Stimulated activated CD4-positive, alpha-beta T cell treated with anti-CD3 and anti-CD28 coated beads, Interleukin-15, amount 100 ng/mL, for 48 hours (primary cell): ENCODE measurements around the gene LRRC73.
"Not testable (repeated sequence)": the region's sequence is repeated elsewhere in the genome, so short reads cannot be mapped to it uniquely, and the experiment has no call there.

Experiments
- DNase-seq, 2 donors: peaks; one replicate each; pipeline ENCODE4 v3.0.0-alpha.2; 2020; ENCODE audit warnings: low read depth in 2 of 2

Gene LRRC73

GRCh38 chr6:43510827-43511163 lies 649 bp upstream of the LRRC73 start:
- DNase-seq, result no peak

DNA sequence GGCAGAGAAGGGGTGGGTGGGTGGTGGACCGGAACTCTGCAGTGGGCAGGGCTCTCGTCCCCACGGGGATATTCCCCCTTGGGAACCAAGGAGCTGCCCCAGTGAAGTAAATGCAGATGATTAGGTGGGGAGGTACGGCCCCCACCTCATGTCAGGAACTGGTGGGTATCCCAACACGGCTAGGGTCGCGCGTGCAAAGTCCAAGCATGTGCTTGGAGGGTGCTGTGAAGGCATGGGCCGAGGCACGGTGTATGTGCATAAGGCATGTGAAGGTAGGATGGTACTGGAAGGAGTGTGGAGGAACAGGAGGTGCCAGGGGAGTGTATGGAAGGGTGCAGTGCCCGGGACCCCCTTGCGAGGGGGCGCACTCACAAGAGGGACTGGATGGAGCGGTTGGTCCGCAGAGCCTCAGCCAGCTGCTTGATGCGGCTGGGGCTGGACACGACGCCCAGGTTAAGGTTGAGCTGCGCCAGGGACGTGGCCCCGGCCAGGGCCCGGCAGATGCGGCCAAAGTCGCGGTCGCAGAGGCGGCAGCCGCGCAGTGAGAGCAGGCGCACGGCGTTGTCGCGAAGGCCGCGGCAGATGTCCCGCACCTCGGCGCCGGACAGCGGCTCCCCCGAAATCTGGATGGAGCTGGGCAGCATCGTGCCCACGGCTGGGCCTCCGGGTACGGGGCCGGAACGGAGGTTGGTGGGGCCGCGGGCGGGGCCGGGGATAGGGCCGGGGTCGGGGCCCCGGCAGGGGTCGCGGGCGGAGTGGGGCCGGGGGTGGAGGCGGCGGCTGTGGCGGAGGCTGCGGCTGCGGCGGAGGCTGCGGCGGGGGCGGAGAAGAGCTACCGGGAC lies 783 bp downstream of the LRRC73 start:
- DNase-seq, result no peak

- no peak for DNase-seq
These were observed 1.5 kb downstream of the LRRC73 start for GRCh38 chr6:43508481-43509141.

DNA sequence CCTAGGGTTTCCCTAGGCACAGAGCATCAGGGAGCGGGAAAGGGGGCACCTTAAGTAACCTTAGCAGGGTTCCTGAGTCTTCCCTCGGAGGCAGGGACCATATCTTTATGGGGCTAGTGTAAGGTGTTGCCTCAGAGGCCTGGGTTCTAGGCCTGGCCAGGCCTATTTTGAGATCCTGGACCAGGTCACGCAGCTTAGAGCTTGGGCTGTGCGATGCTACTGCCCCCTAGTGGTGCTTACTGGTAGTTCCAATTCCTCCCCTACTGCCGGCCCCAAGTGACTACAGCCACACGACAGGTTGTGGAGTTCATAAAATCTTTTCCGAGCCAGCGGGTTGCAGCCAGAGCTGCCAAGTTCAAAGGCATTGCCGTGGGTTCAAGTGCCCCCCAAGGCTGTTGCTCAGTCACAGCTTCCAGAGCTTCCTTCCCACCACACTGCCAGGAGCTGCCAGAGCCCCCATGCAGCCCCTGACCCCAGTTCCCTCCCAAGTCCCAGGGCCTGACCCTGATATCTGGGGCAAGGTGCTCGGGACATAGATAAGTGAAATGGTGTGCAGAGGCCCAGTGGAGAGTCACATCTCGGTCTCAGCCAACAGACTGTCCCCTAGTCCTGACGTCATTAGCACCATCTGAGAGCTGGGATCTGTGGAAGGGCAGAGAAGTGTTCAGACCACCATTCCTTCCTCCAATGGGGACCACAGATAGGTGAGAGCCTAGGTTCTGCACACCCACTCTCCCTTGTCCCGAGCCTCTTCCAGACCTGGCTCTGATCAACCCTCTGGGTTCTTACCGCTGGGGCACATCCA lies 3.3 kb downstream of the LRRC73 start:
- peak; percentile 59 to 75 for DNase-seq

GRCh38 chr6:43506171-43506570 lies 4.0 kb downstream of the LRRC73 start:
- DNase-seq, result no peak

DNA sequence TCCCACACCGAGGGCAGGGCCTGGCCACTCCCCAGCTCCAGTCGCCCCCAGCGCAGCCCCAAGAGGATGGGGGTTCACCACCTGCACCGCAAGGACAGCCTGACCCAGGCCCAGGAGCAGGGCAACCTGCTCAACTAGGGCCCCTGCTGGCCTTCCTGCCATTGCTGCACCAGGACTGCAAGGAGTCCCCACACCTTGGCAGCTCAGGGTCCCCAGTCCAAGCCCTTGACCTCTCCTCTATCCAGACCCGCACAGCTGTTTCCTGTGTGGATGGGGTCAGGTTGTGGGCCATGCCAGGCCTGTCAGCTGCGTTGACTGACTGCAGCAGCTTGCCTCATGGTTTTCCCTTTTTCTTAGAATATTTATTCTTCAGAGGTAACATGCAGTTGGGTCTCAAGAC lies 4.4 kb downstream of the LRRC73 start:
- no peak for DNase-seq

GRCh38 chr6:43504756-43505593 lies 5.2 kb downstream of the LRRC73 start:
- no peak for DNase-seq

DNA sequence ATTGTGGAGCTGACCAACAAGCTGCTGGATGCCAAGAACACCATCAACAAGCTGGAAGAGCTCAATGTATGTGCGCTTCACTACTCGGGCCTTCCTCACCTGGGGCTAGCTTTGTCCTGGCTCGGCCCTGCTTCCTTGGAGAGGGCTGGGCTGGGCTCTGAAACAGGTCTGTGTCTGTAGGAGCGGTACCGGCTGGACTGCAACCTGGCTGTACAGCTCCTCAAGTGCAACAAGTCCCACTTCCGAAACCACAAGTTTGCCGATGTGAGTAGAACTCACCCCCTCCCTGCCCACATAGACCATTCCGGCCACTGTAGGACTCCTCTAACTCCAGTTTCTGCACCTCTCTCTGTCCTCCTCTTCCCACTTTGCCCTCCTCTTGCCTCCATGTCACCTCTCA lies 6.7 kb downstream of the LRRC73 start:
- DNase-seq, result no peak

GRCh38 chr6:43502666-43503065 lies 7.5 kb downstream of the LRRC73 start:
- DNase-seq, result no peak

DNA sequence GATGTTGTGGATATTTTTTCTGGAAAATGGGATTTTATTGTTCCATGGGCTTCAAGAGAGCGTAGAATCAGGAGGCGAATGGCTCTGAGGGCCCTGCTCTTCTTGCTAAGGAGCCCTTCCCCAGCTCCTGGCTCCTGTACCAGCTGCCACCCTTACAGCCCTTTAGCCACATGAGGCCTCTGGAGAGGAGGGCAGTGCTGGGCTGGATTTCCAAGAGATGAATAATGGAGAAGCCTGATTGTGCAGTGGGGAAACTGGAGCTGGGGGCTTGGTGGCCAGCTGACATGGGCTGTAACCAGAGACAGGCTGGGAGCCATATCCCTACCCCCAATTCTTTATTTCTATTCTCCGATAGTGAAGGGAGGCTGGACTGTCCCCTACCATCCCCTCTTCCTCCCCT lies 9.2 kb downstream of the LRRC73 start:
- no peak for DNase-seq

DNA sequence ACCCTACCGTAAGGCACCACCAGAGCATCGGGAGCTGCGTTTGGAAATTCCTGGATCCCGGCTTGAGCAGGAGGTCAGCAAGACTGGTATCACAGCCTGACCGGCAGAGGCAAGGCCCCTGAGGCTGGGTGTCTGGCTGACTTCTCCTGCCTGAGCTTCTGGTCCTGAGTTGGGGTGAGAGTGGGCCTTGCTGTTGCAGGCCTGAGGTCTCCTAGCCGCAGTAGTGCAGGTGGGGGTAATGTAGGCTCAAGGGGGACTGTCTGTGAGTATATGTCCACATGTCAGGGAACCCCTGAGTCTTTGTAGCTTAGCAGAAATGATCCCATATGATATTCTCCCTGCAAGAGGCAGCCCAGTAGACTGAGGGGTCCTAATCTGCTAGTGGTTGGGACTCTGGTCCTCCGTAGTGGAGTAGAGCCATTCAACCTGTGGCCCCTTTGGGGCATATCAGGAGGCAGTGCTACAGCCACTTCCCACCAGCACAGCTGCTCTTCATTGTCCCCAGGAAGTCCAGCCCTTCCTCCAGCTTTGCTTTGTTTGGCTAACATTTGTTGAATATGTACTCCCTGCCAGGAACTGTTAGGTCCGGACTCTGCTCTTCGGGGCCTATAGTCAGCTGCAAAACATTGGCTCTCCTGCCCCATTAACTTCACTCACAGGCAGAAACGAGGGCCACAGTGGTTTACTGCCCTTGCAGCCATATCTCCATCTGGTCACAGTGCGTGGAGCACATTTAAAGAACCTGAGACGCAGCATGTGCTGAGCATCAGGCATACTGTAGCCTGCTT lies 10.9 kb downstream of the LRRC73 start:
- DNase-seq, result no peak

- DNase-seq, result not testable (repeated sequence)
These were observed 11.9 kb downstream of the LRRC73 start for GRCh38 chr6:43498291-43498690.

DNA sequence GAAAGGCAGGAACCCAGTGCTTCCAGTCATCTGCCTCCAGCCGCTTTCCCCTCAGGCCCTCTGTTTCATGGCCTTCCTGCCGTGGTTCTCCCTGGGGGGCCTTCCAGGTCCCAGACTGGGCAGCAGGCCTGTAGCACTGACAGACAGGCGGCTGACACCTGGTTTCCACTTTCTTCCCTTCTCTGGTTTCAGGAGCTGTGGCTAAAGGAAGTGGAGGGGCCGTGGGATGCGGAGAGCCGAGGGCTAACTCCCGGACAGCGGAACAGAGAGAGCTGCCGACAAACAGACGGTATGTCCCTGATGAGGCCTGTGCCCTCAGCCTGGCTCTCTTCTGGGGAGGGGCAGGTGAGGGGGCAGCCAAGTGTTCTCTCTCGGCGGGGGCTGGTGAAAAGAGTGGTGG lies 12.5 kb downstream of the LRRC73 start:
- DNase-seq, result no peak

DNA sequence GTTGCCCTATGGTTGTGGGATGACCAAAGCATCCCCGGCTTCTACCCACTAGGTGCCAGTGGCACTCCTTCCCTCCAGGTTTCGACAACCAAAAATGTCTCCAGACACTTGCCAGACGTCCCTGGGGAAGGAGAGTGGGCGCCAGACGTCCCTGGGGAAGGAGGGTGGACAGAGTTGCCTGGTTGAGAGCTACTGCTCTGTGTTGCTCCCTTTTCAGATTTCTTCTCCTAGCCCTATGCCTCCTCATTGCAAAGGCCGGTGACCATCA lies 13.1 kb downstream of the LRRC73 start:
- DNase-seq, result no peak

GRCh38 chr6:43496370-43497128 lies 13.6 kb downstream of the LRRC73 start:
- no peak for DNase-seq

DNA sequence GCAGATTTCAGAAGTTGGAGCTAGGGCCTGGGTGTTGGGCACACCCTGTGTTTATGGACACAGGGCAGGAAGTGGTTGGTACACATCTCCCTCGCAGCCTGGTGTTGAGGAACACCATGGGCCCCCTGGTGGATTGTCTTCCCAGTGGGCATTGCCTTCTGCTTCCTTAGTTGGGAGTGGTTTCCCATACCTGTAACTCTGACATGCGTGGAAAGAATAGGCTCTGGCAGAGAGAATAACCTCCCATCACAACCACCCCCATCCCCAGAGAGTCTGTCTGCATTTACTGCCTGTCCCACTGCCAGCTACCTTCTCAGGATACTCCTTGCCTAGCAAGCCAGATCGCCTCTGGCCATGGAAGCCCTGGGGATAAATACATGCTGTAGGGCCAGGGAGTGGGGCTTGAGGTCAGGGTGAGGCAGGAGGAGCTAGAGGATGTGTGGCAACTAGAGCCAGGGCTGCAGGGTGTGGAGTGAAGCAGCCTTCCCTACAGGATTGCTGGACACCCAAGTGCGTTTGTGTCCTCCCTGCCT lies 14.7 kb downstream of the LRRC73 start:
- DNase-seq, result no peak

- no peak for DNase-seq
These were observed 15.4 kb downstream of the LRRC73 start for GRCh38 chr6:43494766-43495165.

- no peak for DNase-seq
These were observed 15.8 kb downstream of the LRRC73 start for GRCh38 chr6:43494321-43494720.

GRCh38 chr6:43493833-43494232 lies 16.3 kb downstream of the LRRC73 start:
- DNase-seq, result no peak

- DNase-seq, result no peak
These were observed 16.9 kb downstream of the LRRC73 start for GRCh38 chr6:43493230-43493629.
